ENCODE data around the gene GRIN2A.

GRIN2A gene

DNA sequence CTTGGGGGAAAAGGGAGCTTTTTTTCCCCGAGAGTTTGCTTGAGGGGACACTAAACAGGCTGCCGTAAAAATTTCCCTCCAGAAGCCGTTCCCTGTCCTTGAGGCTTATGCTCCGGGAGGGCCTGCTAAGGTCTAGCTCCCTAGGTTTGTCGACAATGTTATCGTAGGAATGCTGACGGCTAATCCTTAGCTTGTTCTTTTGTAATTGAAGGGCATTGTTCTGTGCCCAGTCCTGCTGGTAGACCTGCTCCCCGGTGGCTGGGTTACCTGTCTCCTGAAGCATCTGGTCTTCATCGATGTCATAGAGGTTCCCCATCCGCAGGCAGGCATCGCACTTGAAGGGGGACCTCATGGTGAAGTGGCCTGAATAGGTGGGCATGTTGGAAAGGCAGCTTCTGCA, 418.7 kb downstream of the GRIN2A start:
- H3K79me2 ChIP-seq (ENCODE audit: insufficient read depth, low read depth) = no peaks in the 10 kb centered on the region
- no peaks in the 10 kb centered on the region for H3K36me3 ChIP-seq (ENCODE audit: insufficient read depth)
- H3K27ac ChIP-seq = no peak overlapping the region
- no peaks in the 10 kb centered on the region for H3K27me3 ChIP-seq (ENCODE audit: insufficient read depth, low read depth)
- no peak for TF ChIP-seq CTCF (conservative IDR thresholded peaks at IDR 0.05; ENCODE audit: low read depth, low read length)
- H2AFZ ChIP-seq (ENCODE audit: low read depth) = no peak overlapping the region
- no peaks in the 10 kb centered on the region for H4K20me1 ChIP-seq (ENCODE audit: insufficient read depth)
- no peaks in the 10 kb centered on the region for H3K4me1 ChIP-seq (ENCODE audit: low read depth, poor library complexity, severe bottlenecking)
- H3K4me3 ChIP-seq (IDR thresholded peaks at IDR 0.05; ENCODE audit: insufficient read depth, low read depth, low read length) = no peak overlapping the region
- H3K4me2 ChIP-seq = no peak overlapping the region
- no peak overlapping the region for H3K9ac ChIP-seq

GRCh38 chr16:9761870-9762269, 420.4 kb downstream of the GRIN2A start:
- Histone ChIP-seq H3K4me1 (ENCODE audit: low read depth, poor library complexity, severe bottlenecking) (no peaks in the 10 kb centered on the region), H4K20me1 (ENCODE audit: insufficient read depth) (no peaks in the 10 kb centered on the region), H2AFZ (ENCODE audit: low read depth) (no peak overlapping the region), H3K9ac (no peak overlapping the region), H3K4me3 (IDR thresholded peaks at IDR 0.05; ENCODE audit: insufficient read depth, low read depth, low read length) (no peak overlapping the region), H3K79me2 (ENCODE audit: insufficient read depth, low read depth) (no peaks in the 10 kb centered on the region), H3K4me2 (no peak overlapping the region), H3K36me3 (ENCODE audit: insufficient read depth) (no peaks in the 10 kb centered on the region), H3K27me3 (ENCODE audit: insufficient read depth, low read depth) (no peaks in the 10 kb centered on the region), H3K27ac (no peak overlapping the region)
- no peak for TF ChIP-seq CTCF (conservative IDR thresholded peaks at IDR 0.05; ENCODE audit: low read depth, low read length)

- Histone ChIP-seq H3K4me2 (no peak overlapping the region), H3K36me3 (ENCODE audit: insufficient read depth) (no peaks in the 10 kb centered on the region), H4K20me1 (ENCODE audit: insufficient read depth) (no peaks in the 10 kb centered on the region), H3K27ac (no peak overlapping the region), H3K4me1 (ENCODE audit: low read depth, poor library complexity, severe bottlenecking) (no peaks in the 10 kb centered on the region), H3K4me3 (IDR thresholded peaks at IDR 0.05; ENCODE audit: insufficient read depth, low read depth, low read length) (no peak overlapping the region), H2AFZ (ENCODE audit: low read depth) (no peak overlapping the region), H3K79me2 (ENCODE audit: insufficient read depth, low read depth) (no peaks in the 10 kb centered on the region), H3K27me3 (ENCODE audit: insufficient read depth, low read depth) (no peaks in the 10 kb centered on the region), H3K9ac (no peak overlapping the region)
- TF ChIP-seq CTCF (conservative IDR thresholded peaks at IDR 0.05; ENCODE audit: low read depth, low read length) = no peak
Measured at GRCh38 chr16:9757687-9758086, 424.5 kb downstream of the GRIN2A start.

DNA sequence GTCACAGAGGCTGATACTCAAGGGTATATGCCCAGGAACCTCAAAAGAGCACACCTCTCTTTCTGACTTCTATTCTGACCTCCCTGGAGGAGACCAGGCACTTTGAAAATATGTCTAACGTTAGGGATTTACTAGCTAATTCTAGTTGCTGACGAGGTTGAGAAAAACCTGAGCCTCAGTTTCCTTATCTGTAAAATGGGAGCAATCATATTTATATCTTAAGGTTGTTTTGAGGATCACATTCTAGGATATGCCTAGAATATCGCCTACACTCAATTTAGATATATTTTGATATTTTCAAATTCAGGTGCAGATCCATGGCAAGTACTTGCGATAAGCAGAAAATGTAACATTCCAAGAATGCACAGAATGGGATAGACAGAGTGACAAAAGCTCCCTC, 425.8 kb downstream of the GRIN2A start:
- no peak overlapping the region for H3K4me2 ChIP-seq
- no peak for TF ChIP-seq CTCF (conservative IDR thresholded peaks at IDR 0.05; ENCODE audit: low read depth, low read length)
- no peaks in the 10 kb centered on the region for H3K36me3 ChIP-seq (ENCODE audit: insufficient read depth)
- no peak overlapping the region for H3K9ac ChIP-seq
- no peaks in the 10 kb centered on the region for H3K79me2 ChIP-seq (ENCODE audit: insufficient read depth, low read depth)
- H3K4me3 ChIP-seq (IDR thresholded peaks at IDR 0.05; ENCODE audit: insufficient read depth, low read depth, low read length) = no peak overlapping the region
- H2AFZ ChIP-seq (ENCODE audit: low read depth) = no peak overlapping the region
- H3K4me1 ChIP-seq (ENCODE audit: low read depth, poor library complexity, severe bottlenecking) = no peaks in the 10 kb centered on the region
- H3K27me3 ChIP-seq (ENCODE audit: insufficient read depth, low read depth) = no peaks in the 10 kb centered on the region
- H4K20me1 ChIP-seq (ENCODE audit: insufficient read depth) = no peaks in the 10 kb centered on the region
- H3K27ac ChIP-seq = no peak overlapping the region

DNA sequence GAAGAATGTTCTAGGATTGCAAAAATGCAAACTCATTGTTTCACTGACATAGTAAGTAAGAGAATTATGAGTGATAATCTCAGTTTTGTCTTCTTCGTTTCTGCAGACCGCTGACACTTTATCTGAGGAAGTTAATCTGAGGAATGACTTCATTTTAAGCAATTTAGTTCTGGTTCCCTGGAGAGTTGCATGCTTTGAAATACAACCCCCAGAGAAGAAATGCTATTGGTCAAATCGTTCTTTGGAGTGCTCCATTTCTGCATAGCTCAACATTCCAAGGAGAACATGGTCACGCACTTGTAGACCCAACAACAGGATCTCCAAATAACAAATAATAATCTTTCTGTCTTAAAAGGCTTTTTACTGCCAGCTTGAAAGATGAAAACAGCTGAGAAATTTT, 427.1 kb downstream of the GRIN2A start:
- Histone ChIP-seq H3K4me1 (ENCODE audit: low read depth, poor library complexity, severe bottlenecking) (no peaks in the 10 kb centered on the region), H3K27ac (no peak overlapping the region), H3K27me3 (ENCODE audit: insufficient read depth, low read depth) (no peaks in the 10 kb centered on the region), H3K36me3 (ENCODE audit: insufficient read depth) (no peaks in the 10 kb centered on the region), H3K4me2 (no peak overlapping the region), H4K20me1 (ENCODE audit: insufficient read depth) (no peaks in the 10 kb centered on the region), H3K9ac (no peak overlapping the region), H2AFZ (ENCODE audit: low read depth) (no peak overlapping the region), H3K4me3 (IDR thresholded peaks at IDR 0.05; ENCODE audit: insufficient read depth, low read depth, low read length) (no peak overlapping the region), H3K79me2 (ENCODE audit: insufficient read depth, low read depth) (no peaks in the 10 kb centered on the region)
- no peak for TF ChIP-seq CTCF (conservative IDR thresholded peaks at IDR 0.05; ENCODE audit: low read depth, low read length)

Measured in KMS-11 (cell line).